Measurements from ENCODE around the gene MRPL38. TPM values are rescaled to one million over a fixed set of nuclear protein-coding genes. Genes with fewer than 3 reads are reported as not detected.

The MRPL38 gene
- polyA plus RNA-seq, 1 of the 3 experiments (the other 2 are of a cell fraction), result 93.9 TPM

DNA sequence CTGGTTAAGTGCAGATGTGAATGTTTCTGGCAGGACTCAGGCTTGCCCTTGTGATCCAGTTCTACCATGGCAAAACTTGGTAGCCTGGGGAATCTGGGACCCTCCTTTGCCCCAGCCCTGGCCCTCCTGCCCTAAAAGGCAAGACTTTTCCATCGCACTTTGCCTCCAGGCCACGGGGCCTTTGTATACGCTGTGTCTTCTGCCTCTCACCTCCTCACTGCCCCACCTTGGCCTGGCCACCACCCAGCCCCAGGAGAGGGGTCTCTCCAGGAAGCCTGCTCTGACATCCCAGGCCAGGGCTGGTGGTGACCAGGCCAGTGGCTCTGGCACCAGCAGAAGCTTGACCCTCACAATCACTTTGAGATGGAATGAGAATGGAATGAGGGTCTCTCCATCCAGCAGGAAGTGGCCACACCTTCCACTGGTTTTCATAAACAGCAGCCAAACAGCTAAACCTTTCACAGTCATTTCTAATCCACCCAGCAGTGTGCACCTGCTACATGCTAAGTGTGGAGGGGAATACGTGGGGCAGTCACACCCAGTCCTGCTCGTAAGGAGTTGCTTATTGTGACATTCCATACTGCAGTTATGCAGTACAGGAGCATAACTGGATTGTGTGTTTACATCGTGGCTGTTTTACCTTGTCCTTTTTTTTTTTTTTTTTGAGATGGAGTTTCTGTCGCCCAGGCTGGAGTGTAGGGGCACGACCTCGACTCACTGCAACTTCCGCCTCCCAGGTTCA lies 1.6 kb upstream of the MRPL38 start:
- WGBS (ENCODE audit: low lambda C conversion rate), result 84% methylated on average over 10 of the region's 10 CpGs

More for the DNA sequence above, 1.6 kb upstream of the MRPL38 start:
- Histone ChIP-seq H3K9me2 (no peaks in the 10 kb centered on the region), H4K20me1 (ENCODE audit: insufficient read depth) (no peaks in the 10 kb centered on the region), H3K4me3 (ENCODE audit: low read depth in 2 of 2, low read length in 1 of 2) (no peak overlapping the region), H3K9ac (no peak overlapping the region), H3K36me3 (replicated peaks in 1 of 2; ENCODE audit: control insufficient read depth in 1 of 2, insufficient read depth in 2 of 2, low read length in 1 of 2) (peaks cover 8 to 13% of the 10 kb centered on the region in 2 experiments), H3K27me3 (ENCODE audit: insufficient read depth) (no peaks in the 10 kb centered on the region), H3K27ac (ENCODE audit: low read depth in 2 of 2, low read length in 1 of 2) (0 out of 4 replicates have a peak overlapping the region, but pooled peaks of 1 of the 2 experiments have one; percentile 86), H3K79me2 (ENCODE audit: insufficient read depth) (peaks cover 30% of the 10 kb centered on the region; the same call in 1 of the 2 replicates), H3F3A (replicated peaks; ENCODE audit: insufficient read depth) (peaks cover 17% of the 10 kb centered on the region), H3K4me2 (no peak overlapping the region), H2AFZ (ENCODE audit: low read depth) (0 out of 2 replicates have a peak overlapping the region, but pooled peaks have one; percentile 99), H3K4me1 (ENCODE audit: control insufficient read depth in 1 of 2, insufficient read depth in 2 of 2, low read depth in 1 of 2, low read length in 1 of 2) (peaks cover 4 to 22% of the 10 kb centered on the region in 2 experiments; a peak in 2 of 4 replicates), H3K9me3 (no peaks in the 10 kb centered on the region)
- POLR2A ChIA-PET, result interaction anchor here (1.1 to 1.9 kb wide), 3 partner anchors 51 to 108 kb away, joined by 4 to 7 read pairs (median 4); partner anchors contain the start of gene WBP2
- TF ChIP-seq, protein P1, sequence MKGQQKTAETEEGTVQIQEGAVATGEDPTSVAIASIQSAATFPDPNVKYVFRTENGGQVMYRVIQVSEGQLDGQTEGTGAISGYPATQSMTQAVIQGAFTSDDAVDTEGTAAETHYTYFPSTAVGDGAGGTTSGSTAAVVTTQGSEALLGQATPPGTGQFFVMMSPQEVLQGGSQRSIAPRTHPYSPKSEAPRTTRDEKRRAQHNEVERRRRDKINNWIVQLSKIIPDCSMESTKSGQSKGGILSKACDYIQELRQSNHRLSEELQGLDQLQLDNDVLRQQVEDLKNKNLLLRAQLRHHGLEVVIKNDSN (IDR thresholded peaks at IDR 0.05; ENCODE audit: borderline replicate concordance, low read depth), result no peak
- TF ChIP-seq, protein P2, sequence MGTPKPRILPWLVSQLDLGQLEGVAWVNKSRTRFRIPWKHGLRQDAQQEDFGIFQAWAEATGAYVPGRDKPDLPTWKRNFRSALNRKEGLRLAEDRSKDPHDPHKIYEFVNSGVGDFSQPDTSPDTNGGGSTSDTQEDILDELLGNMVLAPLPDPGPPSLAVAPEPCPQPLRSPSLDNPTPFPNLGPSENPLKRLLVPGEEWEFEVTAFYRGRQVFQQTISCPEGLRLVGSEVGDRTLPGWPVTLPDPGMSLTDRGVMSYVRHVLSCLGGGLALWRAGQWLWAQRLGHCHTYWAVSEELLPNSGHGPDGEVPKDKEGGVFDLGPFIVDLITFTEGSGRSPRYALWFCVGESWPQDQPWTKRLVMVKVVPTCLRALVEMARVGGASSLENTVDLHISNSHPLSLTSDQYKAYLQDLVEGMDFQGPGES (IDR thresholded peaks at IDR 0.05; ENCODE audit: low read depth, low read length), result no peak
- no peak for TF ChIP-seq NFIC (IDR thresholded peaks at IDR 0.05; ENCODE audit: borderline replicate concordance)
- no peak for TF ChIP-seq FOXM1 (IDR thresholded peaks at IDR 0.05; ENCODE audit: low read depth)
- no peak for TF ChIP-seq SIN3A (IDR thresholded peaks at IDR 0.05; ENCODE audit: borderline replicate concordance, low read depth, low read length)
- no peak for TF ChIP-seq RXRA (IDR thresholded peaks at IDR 0.05; ENCODE audit: borderline replicate concordance, low read depth)
- TF ChIP-seq FOXJ3 (CRISPR knock-in tag; IDR thresholded peaks at IDR 0.05), result no peak; the same call in 1 of the 2 replicates
- no peak for TF ChIP-seq ELF1 (IDR thresholded peaks at IDR 0.05)
- no peak for TF ChIP-seq FOSL2 (IDR thresholded peaks at IDR 0.05; ENCODE audit: borderline replicate concordance, low read depth)
- no peak for TF ChIP-seq NRF1 (IDR thresholded peaks at IDR 0.05; ENCODE audit: low read depth, low read length)
- no peak for TF ChIP-seq RCOR1 (IDR thresholded peaks at IDR 0.05; ENCODE audit: low read length)
- TF ChIP-seq MEF2A (IDR thresholded peaks at IDR 0.05; ENCODE audit: borderline replicate concordance, low read depth), result no peak
- TF ChIP-seq, protein P3, sequence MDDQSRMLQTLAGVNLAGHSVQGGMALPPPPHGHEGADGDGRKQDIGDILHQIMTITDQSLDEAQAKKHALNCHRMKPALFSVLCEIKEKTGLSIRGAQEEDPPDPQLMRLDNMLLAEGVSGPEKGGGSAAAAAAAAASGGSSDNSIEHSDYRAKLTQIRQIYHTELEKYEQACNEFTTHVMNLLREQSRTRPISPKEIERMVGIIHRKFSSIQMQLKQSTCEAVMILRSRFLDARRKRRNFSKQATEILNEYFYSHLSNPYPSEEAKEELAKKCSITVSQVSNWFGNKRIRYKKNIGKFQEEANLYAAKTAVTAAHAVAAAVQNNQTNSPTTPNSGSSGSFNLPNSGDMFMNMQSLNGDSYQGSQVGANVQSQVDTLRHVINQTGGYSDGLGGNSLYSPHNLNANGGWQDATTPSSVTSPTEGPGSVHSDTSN (IDR thresholded peaks at IDR 0.05), result no peak
- TF ChIP-seq, protein P4, sequence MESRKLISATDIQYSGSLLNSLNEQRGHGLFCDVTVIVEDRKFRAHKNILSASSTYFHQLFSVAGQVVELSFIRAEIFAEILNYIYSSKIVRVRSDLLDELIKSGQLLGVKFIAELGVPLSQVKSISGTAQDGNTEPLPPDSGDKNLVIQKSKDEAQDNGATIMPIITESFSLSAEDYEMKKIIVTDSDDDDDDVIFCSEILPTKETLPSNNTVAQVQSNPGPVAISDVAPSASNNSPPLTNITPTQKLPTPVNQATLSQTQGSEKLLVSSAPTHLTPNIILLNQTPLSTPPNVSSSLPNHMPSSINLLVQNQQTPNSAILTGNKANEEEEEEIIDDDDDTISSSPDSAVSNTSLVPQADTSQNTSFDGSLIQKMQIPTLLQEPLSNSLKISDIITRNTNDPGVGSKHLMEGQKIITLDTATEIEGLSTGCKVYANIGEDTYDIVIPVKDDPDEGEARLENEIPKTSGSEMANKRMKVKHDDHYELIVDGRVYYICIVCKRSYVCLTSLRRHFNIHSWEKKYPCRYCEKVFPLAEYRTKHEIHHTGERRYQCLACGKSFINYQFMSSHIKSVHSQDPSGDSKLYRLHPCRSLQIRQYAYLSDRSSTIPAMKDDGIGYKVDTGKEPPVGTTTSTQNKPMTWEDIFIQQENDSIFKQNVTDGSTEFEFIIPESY (IDR thresholded peaks at IDR 0.05; ENCODE audit: borderline replicate concordance, low read depth), result no peak
- TF ChIP-seq YY1 (IDR thresholded peaks at IDR 0.05; ENCODE audit: low read depth), result no peak
- no peak for TF ChIP-seq EZH2phosphoT487 (IDR thresholded peaks at IDR 0.05; ENCODE audit: borderline replicate concordance, low read depth)
- no peak for TF ChIP-seq RAD21 (IDR thresholded peaks at IDR 0.05; ENCODE audit: low read length)
- no peak for DNase-seq
- CTCF ChIA-PET, result interaction anchor here (1.1 to 5.6 kb wide), 23 partner anchors 10 to 373 kb away, joined by 3 to 142 read pairs (median 11); partner anchors contain the start of genes CDK3, FBF1, TRIM47 and TRIM65
